Mesothelial cell of epicardium (in vitro differentiated cells): ENCODE results near the gene TIFAB. TPM values are rescaled to one million over a fixed set of nuclear protein-coding genes. Genes with fewer than 3 reads are reported as not detected.

ENCODE experiments used
- DNase-seq, 2 experiments: peaks; one replicate each; pipeline ENCODE4 v3.0.0; 2021; ENCODE audit warnings: low spot score in 2 of 2; ENCODE audit not compliant: unreplicated experiment in 2 of 2
- H3K27ac Mint-ChIP-seq: 2 replicates; pipeline ENCODE4 v1.8.0; 2021; ENCODE audit warnings: mixed read lengths
- H3K27me3 Mint-ChIP-seq: 2 replicates; pipeline ENCODE4 v1.8.0; 2021; ENCODE audit warnings: low read depth, mixed read lengths
- H3K36me3 Mint-ChIP-seq: 2 replicates; pipeline ENCODE4 v1.8.0; 2021; ENCODE audit warnings: mixed read lengths
- H3K4me1 Mint-ChIP-seq: 2 replicates; pipeline ENCODE4 v1.8.0; 2021; ENCODE audit warnings: mixed read lengths
- H3K4me3 Mint-ChIP-seq: 2 replicates; pipeline ENCODE4 v1.8.0; 2021; ENCODE audit warnings: mild to moderate bottlenecking, moderate library complexity, mixed read lengths
- H3K9me3 Mint-ChIP-seq: 2 replicates; pipeline ENCODE4 v1.8.0; 2021; ENCODE audit warnings: mixed read lengths
- CTCF ChIP-seq: fragments of 200-600 bp; sonication (generic); IDR thresholded peaks from one replicate; pipeline ENCODE4 v1.5.0; 2021; ENCODE audit warnings: antibody characterized with exemption; ENCODE audit not compliant: unreplicated experiment
- total RNA-seq: library from RNA; stranded (reverse); gene quantifications from 3 replicates; pipeline ENCODE4 v1.2.1, GENCODE V29; 2021

TIFAB gene
- total RNA-seq, 1 donor from 2014 or later, result not detected

DNA sequence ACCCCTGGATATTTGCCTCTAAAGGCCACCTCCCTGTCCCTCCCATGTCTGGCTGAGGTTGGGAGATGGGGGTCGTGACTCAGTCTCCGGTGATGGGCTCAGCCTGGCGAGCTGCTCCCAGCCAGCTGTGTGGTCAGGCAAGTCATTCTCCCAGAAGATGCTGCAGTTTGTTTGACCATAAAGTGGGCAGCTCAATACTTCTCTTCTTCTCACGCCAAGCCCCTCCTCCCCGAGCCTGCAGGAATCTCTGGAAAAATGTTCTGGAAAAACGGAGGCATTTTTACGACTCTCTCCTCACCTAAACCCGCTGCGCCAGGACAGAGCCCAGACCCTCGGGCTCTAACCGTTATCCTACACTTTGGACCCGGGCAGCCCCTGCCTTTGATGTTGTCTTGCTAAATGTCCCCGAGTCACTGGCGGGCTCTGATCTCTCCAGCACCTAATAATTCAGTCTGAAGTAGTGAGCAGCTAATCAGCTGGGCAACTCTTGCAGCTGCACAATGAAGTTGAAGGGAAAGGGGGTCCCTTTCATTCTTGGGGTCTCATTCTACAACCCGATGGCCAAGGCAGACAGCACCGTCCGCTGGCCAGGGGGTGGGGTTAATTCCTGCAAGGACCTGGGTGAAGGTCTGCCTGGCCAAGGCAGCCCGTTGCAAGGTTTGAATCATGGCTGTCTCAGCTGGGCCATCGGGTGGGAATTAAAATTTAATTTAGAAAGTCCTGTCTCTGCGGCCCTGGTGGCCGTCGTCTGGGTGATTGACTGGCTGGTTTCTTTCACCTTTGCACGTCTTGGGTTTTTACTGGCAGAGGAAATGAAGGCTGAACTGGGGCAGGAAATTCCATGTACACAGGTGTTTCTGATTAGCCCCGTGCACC lies 17.3 kb downstream of the TIFAB start:
- H3K9me3 Mint-ChIP-seq, result no peaks in the 10 kb centered on the region
- H3K27me3 Mint-ChIP-seq, result peaks cover 3% of the 10 kb centered on the region
- no peak for TF ChIP-seq CTCF
- H3K4me3 Mint-ChIP-seq, result no peak overlapping the region
- no peaks in the 10 kb centered on the region for H3K36me3 Mint-ChIP-seq
- peaks cover 59% of the 10 kb centered on the region for H3K4me1 Mint-ChIP-seq
- peak overlapping the region; percentile 54 for H3K27ac Mint-ChIP-seq
- no peak for DNase-seq

DNA sequence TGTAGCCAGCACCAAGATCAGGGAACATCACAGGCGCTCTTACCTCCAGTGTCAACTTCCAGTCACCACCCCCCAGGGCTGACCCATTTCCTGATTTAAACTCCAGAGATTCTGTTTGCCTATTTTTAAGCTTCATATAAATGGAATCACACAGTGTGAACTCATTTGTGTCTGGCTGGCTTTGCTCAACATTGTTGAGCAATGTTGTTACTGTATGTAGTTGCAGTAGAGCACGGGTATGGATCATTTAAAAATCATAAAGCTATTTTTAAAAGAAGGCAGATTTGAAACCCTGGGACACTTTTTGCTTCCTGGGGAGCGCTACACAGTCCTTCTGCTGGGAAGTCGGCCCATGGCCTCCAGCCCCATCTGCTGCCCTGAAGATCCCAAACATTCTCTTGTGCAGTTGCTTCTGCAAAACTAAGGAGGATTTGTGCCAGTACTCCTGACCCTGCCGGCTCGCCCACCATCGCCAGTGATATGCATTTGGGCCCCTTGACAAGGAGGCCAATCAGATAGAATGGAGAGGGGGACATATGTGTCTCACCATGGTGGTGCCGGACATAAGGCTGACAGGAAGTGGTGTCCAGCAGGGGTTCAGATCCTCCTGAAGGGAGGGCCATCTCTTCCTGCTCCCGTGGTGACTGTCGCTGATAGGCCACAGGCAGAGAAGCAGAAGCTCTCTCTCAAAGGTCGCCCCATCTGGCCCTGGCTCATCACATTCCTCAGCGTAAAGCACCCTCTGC lies 18.3 kb downstream of the TIFAB start:
- Mint-ChIP-seq H3K9me3 (peaks cover 7% of the 10 kb centered on the region), H3K27me3 (peaks cover 3% of the 10 kb centered on the region), H3K27ac (peak overlapping the region; percentile 54), H3K4me1 (peaks cover 58% of the 10 kb centered on the region), H3K36me3 (peaks cover 2% of the 10 kb centered on the region), H3K4me3 (no peak overlapping the region)
- TF ChIP-seq CTCF, result no peak
- no peak for DNase-seq

DNA sequence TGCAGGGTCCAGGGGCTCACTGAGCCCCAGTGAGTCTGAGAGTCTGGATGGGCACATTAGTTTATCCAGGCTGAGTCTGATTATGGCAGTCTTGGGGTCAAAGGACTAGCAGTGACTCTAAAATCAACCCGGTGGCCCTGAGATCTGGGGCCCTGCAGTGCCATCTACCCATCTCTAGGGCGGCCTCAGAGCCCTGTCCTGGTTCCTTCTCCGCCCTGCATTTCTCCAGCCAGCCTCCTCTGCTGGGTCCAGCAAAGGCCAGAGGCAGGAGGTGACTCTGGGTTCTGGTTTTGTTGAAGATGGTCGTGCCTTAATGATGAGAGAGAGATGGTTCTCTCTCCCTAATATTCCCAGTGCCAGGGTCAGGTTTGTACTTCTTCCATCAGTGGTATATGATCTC lies 20.0 kb downstream of the TIFAB start:
- TF ChIP-seq CTCF, result no peak
- Mint-ChIP-seq H3K4me3 (no peak overlapping the region), H3K36me3 (peaks cover 2% of the 10 kb centered on the region), H3K27me3 (peaks cover 3% of the 10 kb centered on the region), H3K9me3 (peaks cover 16% of the 10 kb centered on the region), H3K4me1 (peaks cover 42% of the 10 kb centered on the region), H3K27ac (no peak overlapping the region)
- no peak for DNase-seq

- no peak for TF ChIP-seq CTCF
- H3K27ac Mint-ChIP-seq, result peak overlapping the region; percentile 51
- peaks cover 3% of the 10 kb centered on the region for H3K27me3 Mint-ChIP-seq
- no peak overlapping the region for H3K4me3 Mint-ChIP-seq
- peaks cover 2% of the 10 kb centered on the region for H3K36me3 Mint-ChIP-seq
- peaks cover 16% of the 10 kb centered on the region for H3K9me3 Mint-ChIP-seq
- DNase-seq, result no peak
- peaks cover 28% of the 10 kb centered on the region for H3K4me1 Mint-ChIP-seq
Measured at GRCh38 chr5:135430135-135430437, 22.1 kb downstream of the TIFAB start.

DNA sequence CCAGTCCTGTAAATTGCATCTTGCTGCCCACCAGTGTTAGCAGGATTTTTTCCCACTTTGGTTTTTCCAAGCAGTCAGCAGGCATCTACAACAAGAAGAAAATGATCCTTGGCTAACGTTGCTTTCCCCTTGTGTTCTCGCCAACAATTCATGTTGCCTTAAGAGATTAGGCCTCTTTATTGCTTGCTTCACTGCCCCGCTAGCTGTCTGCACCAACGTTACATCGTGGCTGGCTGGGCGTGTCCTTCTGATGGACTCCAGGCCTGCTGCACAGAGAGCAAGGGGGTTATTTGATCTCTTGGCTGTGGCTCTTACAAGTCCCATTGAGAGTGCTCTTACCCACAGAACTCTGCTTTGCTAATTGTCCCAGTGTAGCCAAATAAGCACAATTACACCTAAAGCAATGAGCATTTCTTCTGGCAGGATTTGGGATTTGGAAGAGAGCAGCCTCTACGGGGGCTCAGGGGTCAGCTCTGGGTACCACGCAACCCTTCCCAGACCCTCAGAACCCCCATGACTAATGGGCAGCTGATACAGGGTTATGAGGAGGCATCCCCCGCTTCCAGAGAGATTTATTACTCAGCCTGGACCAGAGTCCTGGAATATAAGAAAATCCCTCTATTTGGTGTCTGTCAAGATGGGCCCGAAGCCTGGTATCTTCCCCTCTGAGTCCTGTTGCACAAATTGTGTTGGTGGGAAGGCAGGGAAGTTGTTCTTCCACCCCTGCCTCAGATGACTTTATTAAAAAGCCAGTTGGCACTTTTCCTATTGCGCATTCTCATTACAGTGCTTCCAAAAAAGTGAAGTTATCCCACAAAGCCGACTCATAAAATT lies 22.6 kb downstream of the TIFAB start:
- H3K9me3 Mint-ChIP-seq, result peaks cover 16% of the 10 kb centered on the region
- no peak for TF ChIP-seq CTCF
- H3K27ac Mint-ChIP-seq, result peak overlapping the region; percentile 51
- DNase-seq, result no peak
- H3K4me3 Mint-ChIP-seq, result no peak overlapping the region
- no peaks in the 10 kb centered on the region for H3K27me3 Mint-ChIP-seq
- peaks cover 22% of the 10 kb centered on the region for H3K4me1 Mint-ChIP-seq
- peaks cover 2% of the 10 kb centered on the region for H3K36me3 Mint-ChIP-seq
